CD8-positive, alpha-beta memory T cell (primary cell): Measurements from ENCODE around the gene CAPN3. TPM values are rescaled to one million over a fixed set of nuclear protein-coding genes. Genes with fewer than 3 reads are reported as not detected.

Experiments used
- CTCF ChIA-PET: fragments of 350-600 bp; sonication (Branson Sonifier 250); formaldehyde crosslinking; loops from one replicate; lab custom pipeline; 2021; ENCODE audit warnings: antibody characterized with exemption; lab: Charles Lee
- POLR2A ChIA-PET: fragments of 350-600 bp; sonication (Branson Sonifier 250); formaldehyde crosslinking; loops from one replicate; lab custom pipeline; 2021; ENCODE audit warnings: antibody characterized with exemption; lab: Charles Lee
- DNase-seq, 5 donors: peaks; one replicate each; pipeline versions ENCODE4 v3.0.0 to v3.0.0-alpha.2; 2020 to 2022; ENCODE audit warnings: mixed read lengths in 1 of 5
- H3K27ac ChIP-seq: one replicate; pipeline ENCODE4 v1.7.0; 2013; ENCODE audit warnings: low read depth, mild to moderate bottlenecking, low read length, moderate library complexity
- H3K27me3 ChIP-seq: 2 replicates; pipeline ENCODE4 v1.7.0; 2013; ENCODE audit warnings: low read length, mild to moderate bottlenecking; ENCODE audit not compliant: insufficient read depth, poor library complexity, severe bottlenecking
- H3K36me3 ChIP-seq: 2 replicates; pipeline ENCODE4 v1.7.0; 2013; ENCODE audit warnings: mild to moderate bottlenecking, low read length, moderate library complexity; ENCODE audit not compliant: insufficient read depth
- H3K4me1 ChIP-seq: 2 replicates; pipeline ENCODE4 v1.7.0; 2013; ENCODE audit warnings: mild to moderate bottlenecking, low read length, moderate library complexity; ENCODE audit not compliant: insufficient read depth
- H3K4me3 ChIP-seq: 2 replicates; pipeline ENCODE4 v1.7.0; 2013; ENCODE audit warnings: mild to moderate bottlenecking, low read length
- H3K9me3 ChIP-seq: 2 replicates; pipeline ENCODE4 v1.7.0; 2013; ENCODE audit warnings: mild to moderate bottlenecking, low read length
- H3K27ac Mint-ChIP-seq, 8 donors: one replicate each; pipeline ENCODE4 v1.8.0; 2020 to 2021; ENCODE audit warnings: mixed read lengths in 8 of 8, mild to moderate bottlenecking in 6 of 8, inconsistent platforms in 3 of 8, moderate library complexity in 3 of 8
- H3K27me3 Mint-ChIP-seq, 2 donors: one replicate each; pipeline ENCODE4 v1.8.0; 2020 to 2021; ENCODE audit warnings: mixed read lengths in 2 of 2, mild to moderate bottlenecking in 1 of 2, moderate library complexity in 1 of 2
- H3K36me3 Mint-ChIP-seq, 3 donors: one replicate each; pipeline ENCODE4 v1.8.0; 2020 to 2021; ENCODE audit warnings: mixed read lengths in 3 of 3, inconsistent platforms in 1 of 3, mild to moderate bottlenecking in 1 of 3
- H3K4me1 Mint-ChIP-seq, 3 donors: one replicate each; pipeline ENCODE4 v1.8.0; 2020 to 2021; ENCODE audit warnings: mixed read lengths in 3 of 3, inconsistent platforms in 1 of 3, mild to moderate bottlenecking in 1 of 3
- H3K4me3 Mint-ChIP-seq, 7 donors: one replicate each; pipeline ENCODE4 v1.8.0; 2020 to 2021; ENCODE audit warnings: mixed read lengths in 7 of 7, mild to moderate bottlenecking in 6 of 7, moderate library complexity in 4 of 7, inconsistent platforms in 2 of 7
- H3K9me3 Mint-ChIP-seq, 5 donors: one replicate each; pipeline ENCODE4 v1.8.0; 2020 to 2022; ENCODE audit warnings: mixed read lengths in 5 of 5, mild to moderate bottlenecking in 3 of 5, moderate library complexity in 2 of 5, inconsistent platforms in 1 of 5
- polyA plus RNA-seq: library from polyadenylated mRNA; unstranded; fragments of 300-500 nt; fragmentation: Illumina TruSeq; gene quantifications from one replicate; pipeline ENCODE4 v1.2.3, GENCODE V29; 2021
- total RNA-seq, 2 experiments: library from RNA; stranded (reverse); gene quantifications; one replicate each; pipeline ENCODE4 v1.2.3, GENCODE V29; 2021

The CAPN3 gene
- total and polyA plus RNA-seq, 3 experiments from 2014 or later, result 1.1 to 4.3 (median 3.3) TPM

GRCh38 chr15:42395838-42396237, 36.5 kb downstream of the CAPN3 start:
- Histone ChIP-seq H3K27me3 (no peaks in the 10 kb centered on the region), H3K4me3 (no peak overlapping the region), H3K4me1 (no peaks in the 10 kb centered on the region), H3K27ac (no peak overlapping the region), H3K36me3 (no peaks in the 10 kb centered on the region), H3K9me3 (no peaks in the 10 kb centered on the region)
- Mint-ChIP-seq H3K4me3 (no peak overlapping the region), H3K27ac (peak overlapping the region in 1 of 8 donors; percentile 63), H3K9me3 (no peaks in the 10 kb centered on the region), H3K27me3 (peaks cover 0 to 2% of the 10 kb centered on the region in 2 donors), H3K36me3 (peaks cover 0 to 15% (median 7%) of the 10 kb centered on the region in 3 donors), H3K4me1 (no peaks in the 10 kb centered on the region)
- CTCF ChIA-PET, result no interaction called here
- POLR2A ChIA-PET, result no interaction called here
- no peak for DNase-seq

- Mint-ChIP-seq H3K4me3 (peak overlapping the region in 6 of 7 donors; percentile 63 to 85 (median 71)), H3K9me3 (no peaks in the 10 kb centered on the region), H3K36me3 (peaks cover 0 to 29% (median 8%) of the 10 kb centered on the region in 3 donors), H3K4me1 (peaks cover 0 to 15% (median 10%) of the 10 kb centered on the region in 3 donors), H3K27me3 (peaks cover 0 to 3% of the 10 kb centered on the region in 2 donors), H3K27ac (peak overlapping the region; percentile 52 to 87 (median 84))
- Histone ChIP-seq H3K27ac (peak overlapping the region; percentile 20), H3K27me3 (no peaks in the 10 kb centered on the region), H3K36me3 (no peaks in the 10 kb centered on the region), H3K4me3 (no peak overlapping the region), H3K4me1 (no peaks in the 10 kb centered on the region), H3K9me3 (no peaks in the 10 kb centered on the region)
- POLR2A ChIA-PET, result interaction anchor here (0.6 to 0.8 kb wide), 2 partner anchors 128 to 1170 kb away, joined by 3 to 5 read pairs; no protein-coding TSS in a partner anchor
- DNase-seq, result peak in 1 of 5 donors; percentile 50
- CTCF ChIA-PET, result no interaction called here
These were observed 42.5 kb downstream of the CAPN3 start for GRCh38 chr15:42401544-42402454.

- DNase-seq, result no peak
- Mint-ChIP-seq H3K9me3 (no peaks in the 10 kb centered on the region), H3K4me1 (peaks cover 0 to 15% (median 10%) of the 10 kb centered on the region in 3 donors), H3K27me3 (peaks cover 0 to 3% of the 10 kb centered on the region in 2 donors), H3K27ac (peak overlapping the region in 6 of 8 donors; percentile 52 to 85 (median 73)), H3K36me3 (peaks cover 0 to 29% (median 10%) of the 10 kb centered on the region in 3 donors), H3K4me3 (peak overlapping the region in 6 of 7 donors; percentile 63 to 85 (median 71))
- Histone ChIP-seq H3K9me3 (no peaks in the 10 kb centered on the region), H3K36me3 (no peaks in the 10 kb centered on the region), H3K4me1 (no peaks in the 10 kb centered on the region), H3K27me3 (no peaks in the 10 kb centered on the region), H3K4me3 (no peak overlapping the region), H3K27ac (peak overlapping the region; percentile 20)
- CTCF ChIA-PET, result no interaction called here
- POLR2A ChIA-PET, result interaction anchor here (0.8 kb wide), 1 partner anchor 129 kb away, joined by 3 read pairs; no protein-coding TSS in a partner anchor
These were observed 43.3 kb downstream of the CAPN3 start for GRCh38 chr15:42402455-42403205.

- Histone ChIP-seq H3K4me3 (no peak overlapping the region), H3K4me1 (no peaks in the 10 kb centered on the region), H3K27ac (no peak overlapping the region), H3K9me3 (no peaks in the 10 kb centered on the region), H3K27me3 (no peaks in the 10 kb centered on the region), H3K36me3 (no peaks in the 10 kb centered on the region)
- no peak for DNase-seq
- peaks cover 0 to 29% (median 10%) of the 10 kb centered on the region in 3 donors for H3K36me3 Mint-ChIP-seq
- H3K27me3 Mint-ChIP-seq, result peaks cover 0 to 3% of the 10 kb centered on the region in 2 donors
- ChIA-PET CTCF (no interaction called here), POLR2A (no interaction called here)
- H3K4me1 Mint-ChIP-seq, result peaks cover 0 to 15% (median 10%) of the 10 kb centered on the region in 3 donors
- H3K4me3 Mint-ChIP-seq, result no peak overlapping the region
- no peak overlapping the region for H3K27ac Mint-ChIP-seq
- H3K9me3 Mint-ChIP-seq, result no peaks in the 10 kb centered on the region
These were observed 44.1 kb downstream of the CAPN3 start for GRCh38 chr15:42403389-42403788.

- peak overlapping the region in 3 of 8 donors; percentile 13 to 66 (median 33) for H3K27ac Mint-ChIP-seq
- H3K27ac ChIP-seq, result no peak overlapping the region
- no peak for DNase-seq
- H3K36me3 Mint-ChIP-seq, result peaks cover 0 to 26% (median 5%) of the 10 kb centered on the region in 3 donors
- H3K9me3 ChIP-seq, result no peaks in the 10 kb centered on the region
- peak overlapping the region in 1 of 7 donors; percentile 23 for H3K4me3 Mint-ChIP-seq
- H3K4me1 ChIP-seq, result no peaks in the 10 kb centered on the region
- H3K27me3 Mint-ChIP-seq, result peaks cover 0 to 3% of the 10 kb centered on the region in 2 donors
- POLR2A ChIA-PET, result no interaction called here
- no peaks in the 10 kb centered on the region for H3K9me3 Mint-ChIP-seq
- CTCF ChIA-PET, result no interaction called here
- no peaks in the 10 kb centered on the region for H3K36me3 ChIP-seq
- H3K27me3 ChIP-seq, result no peaks in the 10 kb centered on the region
- H3K4me1 Mint-ChIP-seq, result peaks cover 0 to 15% (median 10%) of the 10 kb centered on the region in 3 donors
- no peak overlapping the region for H3K4me3 ChIP-seq
These were observed 45.3 kb downstream of the CAPN3 start for GRCh38 chr15:42404461-42405235.

- DNase-seq, result no peak
- peaks cover 0 to 15% (median 10%) of the 10 kb centered on the region in 3 donors for H3K4me1 Mint-ChIP-seq
- POLR2A ChIA-PET, result no interaction called here
These were observed 46.7 kb downstream of the CAPN3 start for GRCh38 chr15:42405863-42406482.

GRCh38 chr15:42408178-42408577, 48.9 kb downstream of the CAPN3 start:
- no peaks in the 10 kb centered on the region for H3K9me3 Mint-ChIP-seq
- Histone ChIP-seq H3K27me3 (no peaks in the 10 kb centered on the region), H3K27ac (no peak overlapping the region), H3K36me3 (peaks cover 9% of the 10 kb centered on the region), H3K9me3 (no peaks in the 10 kb centered on the region), H3K4me1 (no peaks in the 10 kb centered on the region), H3K4me3 (no peak overlapping the region)
- H3K27me3 Mint-ChIP-seq, result peaks cover 0 to 2% of the 10 kb centered on the region in 2 donors
- H3K4me3 Mint-ChIP-seq, result no peak overlapping the region
- peaks cover 0 to 2% (median 0%) of the 10 kb centered on the region in 3 donors for H3K4me1 Mint-ChIP-seq
- peak overlapping the region in 2 of 8 donors; percentile 23 to 70 for H3K27ac Mint-ChIP-seq
- CTCF ChIA-PET, result interaction anchor here (1.2 kb wide), 1 partner anchor 28 kb away, joined by 3 read pairs; no protein-coding TSS in a partner anchor
- H3K36me3 Mint-ChIP-seq, result peaks cover 0 to 33% (median 13%) of the 10 kb centered on the region in 3 donors
- DNase-seq, result no peak
- POLR2A ChIA-PET, result no interaction called here

More at GRCh38 chr15:42405863-42406482, 46.7 kb downstream of the CAPN3 start:
- peaks cover 0 to 2% of the 10 kb centered on the region in 2 donors for H3K27me3 Mint-ChIP-seq
- peak overlapping the region in 3 of 8 donors; percentile 22 to 54 (median 42) for H3K27ac Mint-ChIP-seq
- Histone ChIP-seq H3K27ac (no peak overlapping the region), H3K36me3 (no peaks in the 10 kb centered on the region), H3K27me3 (no peaks in the 10 kb centered on the region), H3K9me3 (no peaks in the 10 kb centered on the region), H3K4me3 (no peak overlapping the region), H3K4me1 (no peaks in the 10 kb centered on the region)
- CTCF ChIA-PET, result no interaction called here
- H3K4me3 Mint-ChIP-seq, result no peak overlapping the region
- H3K9me3 Mint-ChIP-seq, result no peaks in the 10 kb centered on the region
- H3K36me3 Mint-ChIP-seq, result peaks cover 0 to 27% (median 8%) of the 10 kb centered on the region in 3 donors
